HT-29 (cell line): ENCODE data around the gene RAD51B. TPM values are rescaled to one million over a fixed set of nuclear protein-coding genes. Genes with fewer than 3 reads are reported as not detected.
"Not testable (repeated sequence)": the region's sequence is repeated elsewhere in the genome, so short reads cannot be mapped to it uniquely, and the experiment has no call there.

ENCODE experiments used
- DNase-seq: peaks from one replicate; pipeline ENCODE4 v3.0.0-alpha.2; 2015; ENCODE audit warnings: low spot score
- total RNA-seq: library from RNA; depleted of rRNA; stranded (reverse); fragments of >200 nt; shearing (Covaris generic); gene quantifications from 2 replicates; pipeline ENCODE4 v1.2.3, GENCODE V29; 2014

Gene RAD51B
- total RNA-seq, 1 experiment from 2014 or later, result 5.9 TPM

DNA sequence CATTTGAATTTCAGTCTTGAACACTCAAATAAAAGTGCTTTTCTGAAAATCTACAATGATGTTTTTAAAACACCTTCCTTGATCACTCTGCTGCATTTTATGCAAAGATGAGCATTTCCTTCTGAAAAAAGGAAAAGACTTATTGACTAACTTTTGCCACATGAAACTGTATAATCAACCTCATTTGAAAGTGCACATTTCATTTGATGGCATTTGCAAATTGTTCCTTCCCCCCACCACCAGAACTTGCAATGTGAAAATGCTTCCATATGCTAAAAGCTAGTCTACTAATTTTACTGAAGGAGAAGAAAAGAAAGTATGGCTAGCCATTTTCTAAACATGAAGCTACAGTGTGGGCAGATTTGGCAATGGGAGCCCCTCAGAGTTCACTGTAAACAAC is 159.2 kb downstream of the RAD51B start:
- no peak for DNase-seq

DNA sequence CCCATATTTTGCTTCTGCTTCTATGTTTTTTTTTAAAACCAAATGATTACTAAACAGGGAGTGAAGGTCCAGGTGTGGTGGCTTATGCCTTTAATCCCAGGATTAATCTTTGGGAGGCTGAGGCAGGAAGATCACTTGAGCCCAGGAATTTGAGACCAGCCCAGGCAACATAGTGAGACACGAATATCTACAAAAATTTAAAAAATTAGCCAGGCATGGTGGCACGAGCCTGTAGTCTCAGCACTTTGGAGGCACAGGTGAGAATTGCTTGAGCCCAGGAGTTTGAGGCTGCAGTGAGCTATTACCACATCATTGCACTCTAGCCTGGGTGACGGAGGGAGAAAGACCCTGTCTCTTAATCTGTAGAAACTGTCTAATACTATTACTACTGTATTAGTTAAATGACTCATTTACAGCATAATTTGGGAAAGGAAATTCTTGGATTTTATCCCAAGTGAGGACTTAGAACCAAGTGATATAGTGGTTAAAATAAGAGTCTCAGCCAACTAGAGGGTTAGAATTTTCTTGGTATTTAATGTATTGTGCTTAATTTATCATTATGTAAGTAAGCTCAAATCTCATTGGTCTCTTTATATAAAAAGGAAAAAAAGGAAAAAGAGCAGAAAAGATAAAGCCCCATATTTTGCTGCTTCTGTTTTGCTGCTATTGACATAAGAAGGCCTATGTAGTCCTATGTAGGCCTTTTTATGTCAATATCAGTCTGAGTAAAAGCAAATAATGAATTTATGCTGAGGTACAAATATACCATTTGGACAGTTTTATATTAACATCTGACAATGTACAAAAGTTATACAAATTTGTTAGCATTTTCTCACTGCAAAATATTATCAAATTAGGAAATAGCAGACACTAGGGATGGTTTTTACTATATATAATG is 163.4 kb downstream of the RAD51B start:
- DNase-seq, result no peak

DNA sequence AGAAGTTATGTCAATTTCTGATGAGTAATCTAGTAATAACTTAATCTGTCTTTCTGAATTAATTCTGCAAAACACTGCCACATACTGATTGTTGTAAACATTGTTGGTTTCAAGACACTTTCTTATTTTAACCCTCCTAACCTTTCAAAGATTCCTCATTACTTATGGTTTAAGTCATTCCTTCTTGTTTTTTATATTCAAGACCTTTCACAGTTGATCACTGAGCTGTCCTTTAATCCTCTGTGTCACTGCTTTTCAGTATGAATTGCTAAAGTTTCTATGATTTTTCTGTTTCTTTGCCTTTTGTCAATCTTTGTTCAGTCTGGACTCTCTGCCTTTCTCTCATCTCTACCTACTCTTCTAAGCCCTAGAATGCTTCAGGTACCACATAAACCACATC is 164.7 kb downstream of the RAD51B start:
- DNase-seq, result no peak

DNA sequence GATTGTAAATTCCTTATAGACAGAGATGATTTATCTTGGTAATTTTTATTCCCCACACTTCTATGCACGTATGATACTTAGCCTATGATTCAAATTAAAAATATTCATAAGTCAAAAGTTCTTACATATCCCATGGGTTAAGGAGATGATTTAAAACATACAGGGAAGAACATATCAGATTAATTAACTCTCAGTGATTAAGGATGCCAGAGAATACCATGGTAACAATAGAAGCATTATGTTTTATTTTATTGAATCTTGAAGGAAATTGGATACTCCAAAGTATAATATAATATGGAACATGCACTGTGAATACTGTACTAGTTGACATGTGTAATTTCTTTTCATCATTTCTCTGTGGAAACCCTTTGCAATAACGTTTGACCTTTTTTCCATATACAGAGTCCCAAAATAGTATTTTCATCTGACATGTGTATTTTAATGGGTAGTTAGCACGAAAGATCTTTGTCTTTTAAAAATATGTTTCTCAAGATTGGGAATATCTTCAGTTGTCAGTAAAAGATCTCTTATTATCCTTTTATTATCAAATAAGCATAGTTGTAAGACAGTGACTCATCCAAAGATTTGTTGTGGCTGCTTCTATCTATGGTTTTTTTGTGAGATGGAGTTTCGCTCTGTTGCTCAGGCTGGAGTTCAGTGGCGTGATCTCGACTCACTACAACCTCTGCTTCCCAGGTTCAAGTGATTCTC is 166.7 kb downstream of the RAD51B start:
- DNase-seq, result no peak

DNA sequence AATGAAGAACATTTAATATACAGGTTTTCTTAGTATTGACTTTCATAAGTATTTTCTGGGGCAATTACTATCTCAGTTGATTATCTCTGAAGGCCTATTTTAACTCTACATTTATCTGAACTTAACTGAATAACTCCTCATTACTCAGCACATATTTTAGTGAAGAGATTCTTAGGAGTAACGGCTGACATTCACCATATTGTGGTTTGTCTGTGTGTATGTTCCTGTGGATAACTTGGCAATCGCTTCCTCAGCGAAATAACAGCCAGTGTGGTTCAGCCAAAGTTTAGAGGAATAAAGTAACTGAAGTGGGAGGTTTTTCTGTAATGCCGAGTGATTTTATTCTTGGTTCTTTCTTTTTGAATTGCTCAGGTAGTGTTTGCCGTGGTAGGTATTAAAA is 168.0 kb downstream of the RAD51B start:
- no peak for DNase-seq

DNA sequence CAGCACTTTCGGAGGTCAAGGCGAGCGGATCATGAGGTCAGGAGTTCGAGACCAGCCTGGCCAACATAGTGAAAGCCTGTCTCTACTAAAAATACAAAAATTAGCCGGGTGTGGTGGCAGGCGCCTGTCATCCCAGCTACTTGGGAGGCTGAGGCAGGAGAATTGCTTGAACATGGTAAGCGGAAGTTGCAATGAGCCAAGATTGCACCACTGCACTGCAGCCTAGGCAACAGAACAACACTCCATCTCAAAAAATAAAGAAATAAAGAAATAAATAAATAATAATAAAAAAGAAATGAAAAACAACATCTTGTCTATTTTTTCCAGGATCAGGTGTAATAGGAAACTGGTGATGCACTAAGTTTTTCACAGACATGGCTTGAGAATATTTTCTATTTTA is 168.6 kb downstream of the RAD51B start:
- DNase-seq, result not testable (repeated sequence)

- DNase-seq, result no peak
Observed at GRCh38 chr14:67990576-67990975, 171.0 kb downstream of the RAD51B start.

GRCh38 chr14:67994531-67994930 is 175.0 kb downstream of the RAD51B start:
- DNase-seq, result no peak

DNA sequence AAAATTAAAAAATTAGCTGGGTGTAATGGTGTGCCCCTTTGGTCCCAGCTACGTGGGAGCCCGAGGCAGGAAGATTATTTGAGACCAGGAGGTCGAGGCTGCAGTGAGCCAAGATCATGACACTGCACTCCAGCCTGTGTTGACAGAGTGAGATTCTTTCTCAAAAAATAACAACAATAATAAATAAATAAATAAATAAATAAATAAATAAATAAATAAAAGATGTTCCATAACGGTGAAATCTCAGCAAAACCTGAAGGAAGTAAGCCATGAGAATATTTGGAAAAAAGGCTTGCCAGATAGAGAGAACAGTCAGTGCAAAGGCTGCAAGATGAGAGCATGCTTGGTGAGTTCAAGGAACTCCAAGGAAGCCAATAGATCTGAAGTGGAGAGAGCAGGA is 176.7 kb downstream of the RAD51B start:
- no peak for DNase-seq

- DNase-seq, result no peak
Observed at GRCh38 chr14:67998834-67999233, 179.3 kb downstream of the RAD51B start.

DNA sequence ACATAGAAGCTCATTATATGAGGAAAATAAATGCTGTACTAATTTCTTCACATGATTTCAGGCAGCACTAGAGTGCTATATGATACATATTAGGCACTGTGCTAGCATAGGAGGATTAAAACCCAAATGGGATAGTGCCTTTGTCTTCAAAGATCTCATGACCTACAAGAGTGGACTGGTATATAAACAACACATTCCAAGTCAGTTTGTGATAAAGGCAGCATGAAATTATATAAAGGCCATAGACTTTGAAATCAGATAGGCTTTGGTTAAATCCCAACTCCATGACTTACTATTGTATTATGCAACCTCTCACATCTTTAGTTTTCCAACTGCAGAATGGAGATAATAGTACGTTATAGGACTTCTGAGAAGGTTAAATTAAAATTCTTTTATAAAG is 179.7 kb downstream of the RAD51B start:
- no peak for DNase-seq

DNA sequence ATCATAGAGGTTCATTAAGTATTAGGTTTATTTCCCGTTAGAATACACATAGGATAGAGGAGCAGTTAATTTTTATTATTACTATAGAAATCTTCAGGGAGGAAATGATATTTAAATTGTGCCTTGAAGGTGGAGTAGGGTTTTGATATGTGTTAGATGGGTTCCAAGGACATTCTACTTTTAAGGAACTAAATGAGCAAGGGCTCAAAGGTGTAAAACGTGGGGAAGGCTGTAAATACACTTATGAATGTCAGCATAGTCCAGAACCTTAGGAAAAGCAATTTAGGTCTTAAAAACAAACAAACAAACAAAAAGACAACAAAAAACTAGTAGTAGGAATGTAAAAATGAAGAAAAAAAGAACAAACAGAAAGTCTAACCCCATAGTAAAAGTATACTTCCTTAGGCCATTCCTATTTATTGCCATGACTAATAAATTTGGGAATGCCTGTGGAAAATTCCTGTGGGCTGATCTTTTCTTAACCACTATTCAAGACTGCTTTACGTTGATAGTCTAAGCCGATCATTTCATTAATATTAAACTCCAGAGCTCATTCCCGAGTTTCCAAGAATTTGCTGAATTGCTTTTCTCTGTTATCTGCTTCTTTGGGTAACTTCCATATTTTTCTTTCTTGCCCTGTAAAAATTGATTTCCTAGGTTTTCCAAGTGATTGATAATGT is 180.3 kb downstream of the RAD51B start:
- DNase-seq, result no peak

GRCh38 chr14:68000511-68000910 is 180.9 kb downstream of the RAD51B start:
- DNase-seq, result no peak

DNA sequence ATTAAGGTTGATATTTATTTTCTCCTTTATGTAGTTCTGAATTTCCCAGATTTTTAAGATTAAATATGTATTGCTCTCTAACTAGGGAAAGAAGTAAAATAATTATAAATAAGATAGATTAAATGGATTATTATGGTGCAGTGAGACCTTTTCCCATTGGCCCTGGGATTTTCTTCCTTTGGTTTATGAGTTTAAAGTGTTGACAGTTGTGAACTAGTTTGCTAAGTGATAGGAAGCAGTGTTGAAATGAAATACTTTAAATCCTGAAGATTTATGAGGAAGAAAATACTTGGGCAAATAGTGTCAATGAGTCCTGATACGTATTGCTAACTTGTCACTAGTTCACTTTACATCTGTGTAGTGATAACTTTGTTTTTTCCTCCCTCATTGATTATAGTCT is 188.9 kb downstream of the RAD51B start:
- no peak for DNase-seq

- no peak for DNase-seq
Observed at GRCh38 chr14:68011406-68012028, 191.9 kb downstream of the RAD51B start.

DNA sequence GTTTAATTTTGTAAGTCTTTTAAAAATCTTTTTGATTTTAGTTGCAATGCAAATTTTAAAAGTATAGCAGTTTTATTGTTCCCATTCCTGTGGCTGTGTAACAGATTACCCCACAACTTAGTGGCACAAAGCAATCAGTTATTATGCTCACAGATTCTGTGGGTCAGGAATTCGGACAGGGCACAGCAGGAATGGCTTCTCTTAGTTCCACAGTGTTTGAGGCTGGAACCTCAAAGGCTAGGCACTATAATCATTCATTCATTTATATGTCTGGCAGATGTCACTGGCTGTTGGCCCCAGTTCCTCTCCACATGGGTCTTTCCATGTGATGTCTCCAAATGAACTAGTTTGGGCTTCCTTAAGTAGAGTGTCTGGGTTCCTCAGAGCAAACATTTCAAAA is 193.3 kb downstream of the RAD51B start:
- no peak for DNase-seq

GRCh38 chr14:68013326-68013725 is 193.7 kb downstream of the RAD51B start:
- DNase-seq, result no peak

GRCh38 chr14:68014771-68015170 is 195.2 kb downstream of the RAD51B start:
- DNase-seq, result no peak

- DNase-seq, result no peak
Observed at GRCh38 chr14:68015356-68016254, 196.0 kb downstream of the RAD51B start.

DNA sequence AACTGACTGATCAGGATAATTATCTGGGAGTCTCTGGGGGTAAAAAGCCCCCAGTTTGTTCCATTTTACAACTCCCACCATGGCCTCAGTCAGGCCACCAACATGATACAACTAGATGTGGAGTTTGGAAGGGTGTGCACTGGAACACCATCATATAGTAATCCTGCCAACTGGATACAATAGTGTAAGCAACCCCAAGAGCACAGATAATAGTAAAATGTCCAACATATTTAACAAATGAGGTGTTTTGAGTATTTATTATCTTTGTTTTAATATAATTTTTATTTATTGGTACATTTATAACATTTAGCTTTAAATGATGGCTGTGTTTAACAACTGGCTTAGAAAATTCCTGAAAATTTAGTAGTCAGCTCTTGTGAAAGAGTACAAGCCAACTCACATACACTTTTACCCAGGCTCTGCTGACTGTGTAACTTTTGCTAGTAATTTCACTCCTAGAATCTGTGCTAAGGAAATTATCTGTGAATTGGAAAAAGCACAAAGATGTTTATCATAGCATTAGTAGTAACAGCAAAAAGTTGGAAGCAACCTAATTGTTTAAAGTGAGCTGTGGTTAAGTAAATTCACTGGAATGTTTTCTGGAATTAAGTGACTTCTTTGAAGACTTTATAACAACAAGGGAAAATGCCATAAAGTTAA is 196.8 kb downstream of the RAD51B start:
- no peak for DNase-seq
